AG09319 (cell line): ENCODE measurements around the gene ITPR3.
A peak's percentile ranks its signal among the peaks of the same experiment; 100 is the strongest.

Experiments
- DNase-seq: peaks from one replicate; pipeline ENCODE4 v3.0.0-alpha.2; 2010; ENCODE audit warnings: low read depth; ENCODE audit errors: extremely low read depth
- TF ChIP-seq, protein P1 (sequence below): IDR thresholded peaks from 2 replicates; pipeline ENCODE4 v1.5.1; 2011; ENCODE audit warnings: low read depth, mild to moderate bottlenecking, inconsistent platforms, low read length, moderate library complexity

Gene ITPR3

DNA sequence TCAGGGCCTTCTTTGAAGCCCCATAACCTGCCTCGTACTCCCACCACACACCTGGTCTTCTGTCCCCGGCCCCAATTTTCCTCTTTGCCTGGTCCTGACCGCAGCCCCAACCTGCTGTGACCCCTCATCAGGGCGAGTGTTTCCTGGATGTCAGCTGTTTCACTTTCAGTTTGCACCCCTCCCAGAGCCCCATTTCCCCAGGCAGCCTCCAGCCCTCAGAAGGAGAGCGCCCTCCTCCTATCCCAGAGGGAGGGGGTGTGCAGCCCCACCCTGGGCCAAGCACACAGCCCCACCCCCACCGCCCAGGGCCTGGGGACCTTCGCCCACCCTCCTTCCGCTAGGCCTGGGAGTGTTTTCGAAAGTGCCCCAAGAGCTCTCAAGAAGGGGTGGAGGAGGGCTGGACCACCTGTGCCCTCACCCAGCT is 42.5 kb upstream of the ITPR3 start:
- TF ChIP-seq, protein P1, sequence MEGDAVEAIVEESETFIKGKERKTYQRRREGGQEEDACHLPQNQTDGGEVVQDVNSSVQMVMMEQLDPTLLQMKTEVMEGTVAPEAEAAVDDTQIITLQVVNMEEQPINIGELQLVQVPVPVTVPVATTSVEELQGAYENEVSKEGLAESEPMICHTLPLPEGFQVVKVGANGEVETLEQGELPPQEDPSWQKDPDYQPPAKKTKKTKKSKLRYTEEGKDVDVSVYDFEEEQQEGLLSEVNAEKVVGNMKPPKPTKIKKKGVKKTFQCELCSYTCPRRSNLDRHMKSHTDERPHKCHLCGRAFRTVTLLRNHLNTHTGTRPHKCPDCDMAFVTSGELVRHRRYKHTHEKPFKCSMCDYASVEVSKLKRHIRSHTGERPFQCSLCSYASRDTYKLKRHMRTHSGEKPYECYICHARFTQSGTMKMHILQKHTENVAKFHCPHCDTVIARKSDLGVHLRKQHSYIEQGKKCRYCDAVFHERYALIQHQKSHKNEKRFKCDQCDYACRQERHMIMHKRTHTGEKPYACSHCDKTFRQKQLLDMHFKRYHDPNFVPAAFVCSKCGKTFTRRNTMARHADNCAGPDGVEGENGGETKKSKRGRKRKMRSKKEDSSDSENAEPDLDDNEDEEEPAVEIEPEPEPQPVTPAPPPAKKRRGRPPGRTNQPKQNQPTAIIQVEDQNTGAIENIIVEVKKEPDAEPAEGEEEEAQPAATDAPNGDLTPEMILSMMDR: no peak
- no peak for DNase-seq

DNA sequence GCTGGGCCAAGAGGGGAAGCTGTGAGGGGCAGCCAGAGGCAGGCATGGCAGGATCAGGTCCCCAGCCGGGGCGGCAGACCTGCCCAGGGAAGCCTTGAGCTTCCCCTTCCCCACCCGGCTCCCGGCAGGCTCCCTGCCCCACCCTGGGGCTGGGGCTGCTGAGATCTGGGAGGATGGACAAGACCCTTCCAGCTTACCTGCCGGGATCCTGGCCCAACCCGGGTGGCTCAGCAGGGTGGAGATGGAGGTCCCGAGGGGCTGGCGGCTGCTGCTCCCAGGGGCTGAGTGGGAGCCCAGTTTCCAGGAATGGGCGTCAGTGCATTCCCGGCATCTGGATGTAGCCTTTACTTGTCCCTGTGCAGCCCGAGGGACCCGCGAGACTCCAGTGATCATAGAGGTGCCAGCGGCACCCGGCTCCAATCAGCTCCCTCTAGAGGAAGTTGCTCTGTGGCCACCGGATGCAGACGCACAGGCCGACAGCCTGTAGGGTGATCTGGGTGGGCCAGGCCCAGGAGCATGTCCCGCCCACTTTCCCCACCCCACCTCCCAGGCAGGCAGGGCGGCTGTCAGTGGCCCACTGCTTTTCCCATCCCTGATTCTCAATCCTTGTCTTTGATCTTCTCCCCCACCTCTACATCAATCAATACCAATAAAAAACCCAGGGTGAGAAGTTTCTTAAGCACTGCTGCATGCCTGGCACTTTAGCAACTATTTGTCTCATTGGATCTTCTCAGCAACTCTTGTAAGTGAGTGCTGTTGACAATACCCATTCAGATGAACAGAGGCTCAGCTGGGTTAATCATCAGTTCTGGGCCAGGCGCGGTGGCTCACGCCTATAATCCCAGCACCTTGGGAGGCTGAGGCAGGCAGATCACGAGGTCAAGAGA is 41.1 kb upstream of the ITPR3 start, which contains the start of gene BAK1:
BAK1 (minus strand) TSS at position 449 of the 887 bp plus-strand sequence. CDS start 2,672 bp downstream, outside the sequence.
- peak; percentile 63 for DNase-seq
- TF ChIP-seq, protein P1: peak; percentile 62

DNA sequence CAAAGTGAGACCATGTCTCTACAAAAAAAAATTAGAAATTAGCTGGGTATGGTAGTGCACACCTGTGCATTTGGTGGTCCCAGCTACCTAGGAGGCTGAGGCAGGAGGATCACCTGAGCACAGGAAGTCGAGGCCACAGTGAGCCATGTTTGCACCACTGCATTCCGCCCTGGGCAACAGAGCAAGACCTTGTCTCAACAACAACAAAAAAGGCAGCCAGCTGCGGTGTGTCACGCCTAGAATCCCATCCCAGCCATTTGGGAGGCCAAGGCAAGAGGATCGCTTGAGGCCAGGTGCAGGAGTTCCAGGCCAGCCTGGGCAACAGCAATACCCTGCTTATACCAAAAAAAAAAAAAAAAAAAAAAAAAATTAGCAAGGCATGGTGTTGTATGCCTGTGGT is 39.9 kb upstream of the ITPR3 start:
- TF ChIP-seq, protein P1: no peak
- DNase-seq: no peak

DNA sequence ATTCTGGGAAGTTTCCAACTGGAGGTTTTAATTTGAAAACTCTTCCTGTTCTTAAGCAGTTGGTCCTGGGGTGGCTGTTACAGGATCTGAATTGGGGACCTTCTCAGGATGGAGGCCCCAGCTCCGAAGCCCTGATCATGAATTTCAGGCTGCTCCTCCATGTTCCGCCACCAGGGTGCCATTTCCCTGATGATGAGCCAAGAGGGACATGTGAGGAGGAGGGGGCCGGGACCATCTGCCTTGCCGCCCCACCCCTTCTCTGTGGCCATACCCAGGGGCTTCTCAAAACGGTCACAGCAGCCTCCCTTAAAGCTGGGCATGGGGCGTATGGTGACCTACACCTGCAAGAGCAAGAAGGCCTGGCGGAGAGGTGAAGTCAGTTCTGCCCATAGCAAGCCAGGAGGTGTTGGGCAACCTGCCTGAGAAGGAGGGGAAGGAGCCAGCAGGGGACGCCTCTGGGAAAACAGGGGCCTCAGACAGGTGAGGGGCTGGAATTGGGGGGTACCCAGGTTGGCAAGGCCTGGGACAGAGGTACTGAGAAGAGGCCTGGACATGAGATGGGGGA is 37.4 kb upstream of the ITPR3 start:
- DNase-seq: no peak
- TF ChIP-seq, protein P1: peak; percentile 28

DNA sequence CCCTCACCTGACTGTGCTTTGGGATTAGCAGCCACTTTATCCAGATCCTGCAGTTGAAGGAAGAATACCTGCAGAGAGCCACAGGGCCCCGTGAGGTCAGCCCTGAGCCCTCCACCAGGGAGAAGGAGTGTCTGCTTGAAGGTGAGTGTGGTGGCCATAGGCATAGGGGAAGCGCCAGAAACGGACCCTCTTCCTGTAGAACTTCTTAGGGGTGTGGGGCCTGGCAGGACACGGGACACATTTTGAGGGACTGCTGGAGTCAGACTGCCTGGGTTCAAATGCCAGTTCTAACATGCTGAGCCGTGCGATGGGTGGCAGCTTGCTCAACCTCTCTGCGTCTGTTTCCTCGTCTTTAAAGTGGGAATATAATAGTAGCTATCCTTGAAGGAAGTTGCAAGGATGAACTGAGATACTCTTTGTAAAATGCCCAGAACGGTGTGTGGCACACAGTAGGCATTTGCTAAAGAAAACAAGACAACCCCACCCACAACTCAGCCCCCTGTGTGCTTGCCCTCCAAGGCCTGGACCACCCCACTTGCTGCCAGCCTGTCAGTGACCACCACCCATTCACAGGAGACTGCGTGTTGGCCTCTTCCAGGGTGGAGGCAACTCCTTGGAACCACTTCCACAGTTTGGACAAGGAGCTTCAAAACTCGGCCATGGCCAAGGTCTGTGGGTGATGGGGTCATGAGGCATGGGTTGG is 36.3 kb upstream of the ITPR3 start:
- TF ChIP-seq, protein P1: no peak
- DNase-seq: no peak

DNA sequence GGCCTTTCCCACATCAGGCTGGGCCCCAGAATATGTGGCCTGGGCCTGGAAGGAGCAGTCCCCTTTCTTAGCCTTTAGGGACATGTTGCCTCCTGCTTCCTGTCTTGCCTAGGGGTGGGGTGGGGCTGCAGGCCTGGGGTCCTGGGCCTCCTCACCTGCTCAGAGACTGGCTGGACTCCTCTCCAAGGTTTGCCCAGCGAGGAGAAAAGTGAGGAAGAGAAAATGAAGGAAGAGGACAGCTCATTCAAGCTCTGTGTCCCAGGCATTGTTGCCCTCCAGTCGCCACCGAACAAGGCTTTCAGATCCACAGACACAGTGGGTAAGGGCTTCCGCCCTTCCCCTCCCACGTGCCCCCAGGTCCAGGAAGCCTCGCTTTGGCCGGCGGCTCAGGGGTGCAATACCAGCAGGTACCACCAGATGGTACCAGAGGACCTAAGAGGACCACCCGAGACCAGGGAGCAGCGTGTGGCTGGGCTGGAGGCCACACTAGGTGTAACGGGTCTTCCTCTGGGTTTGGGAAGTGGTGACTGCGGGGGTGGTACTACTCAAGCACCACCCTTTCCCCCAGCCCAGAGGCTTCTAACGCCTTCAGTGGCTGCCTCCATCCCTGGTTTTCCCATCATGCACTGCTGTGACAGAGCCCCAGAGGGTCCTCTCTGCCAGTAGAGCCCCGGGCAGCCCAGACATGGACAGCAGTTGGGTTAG is 35.6 kb upstream of the ITPR3 start:
- DNase-seq: no peak
- TF ChIP-seq, protein P1: peak; percentile 98
